Measurements from ENCODE around the gene GABPB2.
"Not testable (repeated sequence)": the region's sequence is repeated elsewhere in the genome, so short reads cannot be mapped to it uniquely, and the experiment has no call there.

Gene GABPB2

GRCh38 chr1:151072224-151072623 is 1.7 kb downstream of the GABPB2 start:
- no peaks in the 10 kb centered on the region for H3K27me3 Mint-ChIP-seq
- H3K4me3 Mint-ChIP-seq, result no peak overlapping the region
- H3K36me3 Mint-ChIP-seq, result peaks cover 6% of the 10 kb centered on the region
- H3K27ac Mint-ChIP-seq, result peak overlapping the region; percentile 100
- no peak for ATAC-seq
- H3K4me1 Mint-ChIP-seq, result peaks cover 16% of the 10 kb centered on the region
- no peaks in the 10 kb centered on the region for H3K9me3 Mint-ChIP-seq

DNA sequence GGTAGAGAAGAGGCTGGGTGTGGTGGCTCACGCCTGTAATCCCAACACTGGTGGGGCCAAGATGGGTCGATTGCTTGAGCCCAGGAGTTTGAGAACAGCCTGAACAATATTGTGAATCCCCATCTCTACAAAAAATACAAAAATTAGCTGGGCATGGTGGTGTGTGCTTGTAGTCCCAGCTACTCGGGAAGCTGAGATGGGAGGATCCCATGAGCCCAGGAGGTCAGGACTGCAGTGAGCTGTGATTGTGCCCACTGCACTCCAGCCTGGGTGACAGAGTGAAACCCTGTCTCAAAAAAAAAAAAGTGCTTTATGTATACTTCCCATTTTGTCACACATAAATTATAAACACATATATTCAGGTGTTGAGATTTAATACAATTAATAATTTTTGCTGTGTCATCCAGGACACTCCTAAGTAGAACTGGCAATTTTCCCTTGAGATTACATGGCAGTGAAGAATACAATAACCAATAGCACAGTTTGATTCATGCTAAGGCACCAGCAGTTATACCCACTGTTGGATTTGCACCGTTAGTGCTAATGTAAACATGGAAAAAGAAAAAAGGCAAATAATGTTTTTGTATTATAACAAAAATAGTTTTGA is 15.5 kb downstream of the GABPB2 start:
- ATAC-seq, result no peak
- Mint-ChIP-seq H3K36me3 (peaks cover 6% of the 10 kb centered on the region), H3K9me3 (no peaks in the 10 kb centered on the region), H3K4me1 (peaks cover 8% of the 10 kb centered on the region), H3K27ac (no peak overlapping the region), H3K27me3 (no peaks in the 10 kb centered on the region), H3K4me3 (no peak overlapping the region)

DNA sequence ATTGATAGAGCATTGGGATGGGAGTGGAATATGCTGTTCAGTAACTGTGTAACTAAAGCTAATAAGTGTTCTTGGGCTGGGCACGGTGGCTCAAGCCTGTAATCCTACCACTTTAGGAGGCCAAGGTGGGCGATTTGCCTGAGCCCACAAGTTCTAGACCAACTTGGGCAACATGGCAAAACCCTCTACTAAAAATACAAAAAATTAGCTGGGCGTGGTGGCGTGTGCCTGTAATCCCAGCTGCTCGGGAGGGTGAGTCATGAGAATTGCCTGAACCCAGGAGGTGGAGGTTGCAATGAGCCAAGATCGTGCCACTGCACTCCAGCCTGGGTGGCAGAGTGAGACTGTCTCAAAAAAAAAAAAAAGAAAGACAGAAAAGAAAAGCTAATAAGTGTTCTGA is 26.9 kb downstream of the GABPB2 start:
- not testable (repeated sequence) for H3K27me3 Mint-ChIP-seq, H3K36me3 Mint-ChIP-seq, H3K4me1 Mint-ChIP-seq, H3K9me3 Mint-ChIP-seq, ATAC-seq, H3K4me3 Mint-ChIP-seq, H3K27ac Mint-ChIP-seq

GRCh38 chr1:151098126-151098525 is 27.6 kb downstream of the GABPB2 start:
- Mint-ChIP-seq H3K9me3 (no peaks in the 10 kb centered on the region), H3K4me1 (no peaks in the 10 kb centered on the region), H3K27me3 (no peaks in the 10 kb centered on the region), H3K27ac (no peak overlapping the region), H3K4me3 (no peak overlapping the region), H3K36me3 (peaks cover 7% of the 10 kb centered on the region)
- ATAC-seq, result no peak

- Mint-ChIP-seq H3K27ac (no peak overlapping the region), H3K4me3 (no peak overlapping the region), H3K27me3 (no peaks in the 10 kb centered on the region), H3K9me3 (no peaks in the 10 kb centered on the region), H3K4me1 (no peaks in the 10 kb centered on the region), H3K36me3 (peaks cover 24% of the 10 kb centered on the region)
- ATAC-seq, result no peak
These were observed 34.1 kb downstream of the GABPB2 start for GRCh38 chr1:151104630-151105029.

GRCh38 chr1:151106894-151107293 is 36.3 kb downstream of the GABPB2 start:
- no peak overlapping the region for H3K27ac Mint-ChIP-seq
- ATAC-seq, result no peak
- peaks cover 24% of the 10 kb centered on the region for H3K36me3 Mint-ChIP-seq
- H3K4me3 Mint-ChIP-seq, result no peak overlapping the region
- no peaks in the 10 kb centered on the region for H3K27me3 Mint-ChIP-seq
- H3K9me3 Mint-ChIP-seq, result no peaks in the 10 kb centered on the region
- no peaks in the 10 kb centered on the region for H3K4me1 Mint-ChIP-seq

DNA sequence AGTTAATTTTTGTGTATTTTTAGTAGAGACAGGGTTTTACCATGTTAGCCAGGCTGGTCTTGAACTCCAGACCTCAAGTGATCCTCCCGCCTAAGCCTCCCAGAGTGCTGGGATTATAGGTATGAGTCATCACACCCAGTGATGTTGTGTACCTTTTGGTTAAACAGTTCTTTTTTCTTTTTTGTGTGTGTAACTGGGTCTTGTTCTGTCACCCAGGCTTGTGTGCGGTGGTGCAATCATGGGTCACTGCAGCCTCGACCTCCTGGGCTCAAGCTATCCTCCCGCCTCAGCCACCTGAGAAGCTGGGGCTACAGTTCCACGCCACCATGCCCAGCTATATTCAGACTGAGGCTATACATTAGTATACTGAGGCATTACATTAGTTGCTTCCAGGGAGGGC is 37.8 kb downstream of the GABPB2 start:
- Mint-ChIP-seq H3K36me3 (peaks cover 24% of the 10 kb centered on the region), H3K27me3 (no peaks in the 10 kb centered on the region), H3K9me3 (no peaks in the 10 kb centered on the region), H3K27ac (no peak overlapping the region), H3K4me3 (no peak overlapping the region), H3K4me1 (no peaks in the 10 kb centered on the region)
- no peak for ATAC-seq

- ATAC-seq, result no peak
- Mint-ChIP-seq H3K9me3 (no peaks in the 10 kb centered on the region), H3K27ac (no peak overlapping the region), H3K4me3 (no peak overlapping the region), H3K27me3 (no peaks in the 10 kb centered on the region), H3K36me3 (peaks cover 17% of the 10 kb centered on the region), H3K4me1 (no peaks in the 10 kb centered on the region)
These were observed 43.3 kb downstream of the GABPB2 start for GRCh38 chr1:151113877-151114276.

- H3K4me3 Mint-ChIP-seq, result no peak overlapping the region
These were observed 54.3 kb downstream of the GABPB2 start for GRCh38 chr1:151124763-151125403.

DNA sequence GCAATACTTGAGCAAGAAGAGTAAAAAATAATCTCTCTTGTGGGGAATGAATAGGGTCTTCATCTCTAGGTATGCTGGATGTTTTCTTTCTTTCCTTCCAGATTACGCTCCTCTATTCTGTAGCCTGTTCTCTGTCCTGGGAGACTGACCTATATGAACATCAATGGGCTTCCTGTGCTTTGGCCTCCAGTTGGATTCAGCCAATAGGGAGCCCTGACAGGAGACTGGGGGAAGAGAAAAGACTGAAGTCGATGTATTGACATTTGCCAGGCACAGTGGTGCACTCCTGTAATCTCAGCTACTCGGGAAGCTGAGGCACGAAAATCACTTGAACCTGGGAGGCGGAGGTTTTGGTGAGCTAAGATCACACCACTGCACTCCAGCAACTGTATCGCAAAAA is 58.2 kb downstream of the GABPB2 start:
- H3K4me3 Mint-ChIP-seq, result no peak overlapping the region
- peaks cover 10% of the 10 kb centered on the region for H3K36me3 Mint-ChIP-seq
- ATAC-seq, result no peak
- no peak overlapping the region for H3K27ac Mint-ChIP-seq
- peaks cover 13% of the 10 kb centered on the region for H3K4me1 Mint-ChIP-seq
- no peaks in the 10 kb centered on the region for H3K27me3 Mint-ChIP-seq
- no peaks in the 10 kb centered on the region for H3K9me3 Mint-ChIP-seq

More at GRCh38 chr1:151124763-151125403, 54.3 kb downstream of the GABPB2 start:
- no peak for ATAC-seq
- Mint-ChIP-seq H3K36me3 (peaks cover 21% of the 10 kb centered on the region), H3K27me3 (no peaks in the 10 kb centered on the region), H3K9me3 (no peaks in the 10 kb centered on the region), H3K27ac (no peak overlapping the region), H3K4me1 (no peaks in the 10 kb centered on the region)

GRCh38 chr1:151130987-151131586 is 60.5 kb downstream of the GABPB2 start:
- ATAC-seq, result peak; percentile 94
- H3K27me3 Mint-ChIP-seq, result no peaks in the 10 kb centered on the region
- no peaks in the 10 kb centered on the region for H3K36me3 Mint-ChIP-seq
- H3K9me3 Mint-ChIP-seq, result no peaks in the 10 kb centered on the region
- H3K4me1 Mint-ChIP-seq, result peaks cover 13% of the 10 kb centered on the region
- peak overlapping the region; percentile 84 for H3K27ac Mint-ChIP-seq
- peak overlapping the region; percentile 79 for H3K4me3 Mint-ChIP-seq

- Mint-ChIP-seq H3K9me3 (no peaks in the 10 kb centered on the region), H3K27ac (peak overlapping the region; percentile 84), H3K36me3 (no peaks in the 10 kb centered on the region), H3K27me3 (no peaks in the 10 kb centered on the region), H3K4me3 (peak overlapping the region; percentile 79), H3K4me1 (peaks cover 13% of the 10 kb centered on the region)
- ATAC-seq, result no peak
These were observed 61.3 kb downstream of the GABPB2 start for GRCh38 chr1:151131701-151132334.

DNA sequence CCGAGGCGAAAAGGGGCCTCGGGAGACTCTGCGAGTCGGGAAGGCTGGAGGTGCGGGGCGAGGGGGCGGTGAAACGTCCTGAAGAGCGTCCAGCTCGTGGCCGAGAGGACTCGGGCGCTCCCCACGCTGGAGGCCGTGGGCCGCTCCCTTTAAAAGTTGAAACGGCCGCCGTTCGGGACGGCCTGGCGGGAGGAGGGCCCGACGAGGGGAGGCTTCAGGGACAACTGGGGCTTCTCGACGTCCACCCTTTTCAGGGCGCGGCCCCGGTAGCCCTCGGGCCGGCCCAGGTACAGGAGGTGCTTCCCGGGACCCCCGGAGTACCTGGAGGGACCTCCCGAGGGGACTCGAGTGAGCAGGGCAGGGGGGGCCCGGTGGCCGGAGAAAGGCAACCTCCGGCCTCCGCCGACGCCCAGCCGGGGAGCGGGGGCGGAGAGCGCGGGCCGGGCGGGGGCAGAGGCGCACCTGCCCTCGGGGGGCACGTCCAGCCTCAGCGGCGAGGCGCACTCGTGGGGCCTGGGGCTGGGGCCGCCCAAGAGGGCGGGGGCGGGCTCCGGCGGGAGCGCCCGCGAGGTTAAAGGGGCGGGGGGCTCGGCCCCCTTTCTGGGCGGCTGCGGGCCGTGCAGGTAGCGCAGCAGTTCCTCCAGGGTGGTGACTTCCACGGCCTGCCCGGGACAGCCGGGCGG is 61.9 kb downstream of the GABPB2 start:
- peak; percentile 42 for ATAC-seq
- H3K27me3 Mint-ChIP-seq, result no peaks in the 10 kb centered on the region
- no peaks in the 10 kb centered on the region for H3K36me3 Mint-ChIP-seq
- H3K4me1 Mint-ChIP-seq, result peaks cover 13% of the 10 kb centered on the region
- H3K4me3 Mint-ChIP-seq, result peak overlapping the region; percentile 79
- H3K27ac Mint-ChIP-seq, result no peak overlapping the region
- H3K9me3 Mint-ChIP-seq, result no peaks in the 10 kb centered on the region

DNA sequence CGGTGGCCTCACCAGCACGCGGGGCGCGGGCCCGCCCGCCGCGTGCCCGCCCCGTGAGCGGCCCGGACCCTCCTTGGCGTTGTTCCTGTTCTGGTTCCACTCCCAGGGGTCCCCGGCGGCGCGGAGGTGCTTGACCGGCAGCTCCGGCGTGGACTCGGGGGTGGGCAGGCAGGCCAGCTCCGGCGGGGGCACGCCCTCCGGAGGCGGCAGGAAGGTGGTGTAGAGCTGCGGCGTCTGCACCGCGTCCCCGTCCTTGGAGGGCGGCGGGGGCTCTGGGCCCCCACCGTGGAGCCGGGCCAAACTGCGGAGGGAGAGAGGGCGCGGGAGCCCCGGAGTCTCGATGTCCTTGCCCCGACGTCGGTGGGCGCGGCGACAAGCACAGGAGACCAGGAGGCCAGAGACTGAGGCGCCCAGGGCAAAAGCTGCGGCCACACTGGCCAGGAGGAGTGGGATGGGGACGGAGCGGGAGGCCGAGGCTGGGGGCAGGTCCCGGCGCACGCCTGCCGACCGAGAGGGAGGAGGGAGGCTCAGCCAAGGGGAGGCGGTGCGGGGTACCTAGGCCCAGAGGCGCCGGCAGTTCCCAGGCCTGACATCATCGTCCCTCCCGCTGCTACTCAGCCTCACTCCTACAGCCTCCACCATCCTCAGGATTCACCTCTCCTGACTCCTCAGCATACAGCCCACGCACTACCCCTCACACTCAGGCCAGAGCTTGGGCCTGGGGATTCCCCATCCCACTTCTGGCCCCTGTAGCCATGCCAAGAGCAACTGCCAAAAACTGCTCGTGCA is 62.7 kb downstream of the GABPB2 start:
- H3K9me3 Mint-ChIP-seq, result no peaks in the 10 kb centered on the region
- H3K4me1 Mint-ChIP-seq, result peaks cover 13% of the 10 kb centered on the region
- no peaks in the 10 kb centered on the region for H3K36me3 Mint-ChIP-seq
- H3K27ac Mint-ChIP-seq, result no peak overlapping the region
- H3K27me3 Mint-ChIP-seq, result no peaks in the 10 kb centered on the region
- peak; percentile 4 for ATAC-seq
- H3K4me3 Mint-ChIP-seq, result no peak overlapping the region

- H3K4me1 Mint-ChIP-seq, result peaks cover 13% of the 10 kb centered on the region
- H3K36me3 Mint-ChIP-seq, result no peaks in the 10 kb centered on the region
- H3K27me3 Mint-ChIP-seq, result no peaks in the 10 kb centered on the region
- no peak overlapping the region for H3K4me3 Mint-ChIP-seq
- H3K27ac Mint-ChIP-seq, result no peak overlapping the region
- H3K9me3 Mint-ChIP-seq, result no peaks in the 10 kb centered on the region
- ATAC-seq, result no peak
These were observed 63.8 kb downstream of the GABPB2 start for GRCh38 chr1:151134396-151134795.

Data from stimulated activated memory B cell treated with anti-CD40 and anti-IgM and Interleukin-4, amounts not matched to agents 10 μg/mL and 1 μg/mL and 100 μg/mL, for 72 hours (primary cell).